Colonic mucosa (tissue), 4 donors: ENCODE results near the gene VPS37C. TPM values are rescaled to one million over a fixed set of nuclear protein-coding genes. Genes with fewer than 3 reads are reported as not detected.

Experiments used
- DNase-seq: peaks from one replicate; pipeline ENCODE4 v3.0.0-alpha.2; 2020
- H3K27ac ChIP-seq: fragments of 200-600 bp; one replicate; pipeline ENCODE4 v1.8.0; 2021
- H3K27me3 ChIP-seq: fragments of 200-600 bp; one replicate; pipeline ENCODE4 v1.8.0; 2021
- H3K36me3 ChIP-seq: fragments of 200-600 bp; one replicate; pipeline ENCODE4 v1.8.0; 2021
- H3K4me1 ChIP-seq: fragments of 200-600 bp; one replicate; pipeline ENCODE4 v1.8.0; 2021; ENCODE audit warnings: mild to moderate bottlenecking
- H3K4me3 ChIP-seq: fragments of 200-600 bp; one replicate; pipeline ENCODE4 v1.8.0; 2021
- H3K9ac ChIP-seq, 2 donors: one replicate each; pipeline ENCODE4 v1.7.0; 2013; ENCODE audit warnings: control low read depth in 2 of 2, low read depth in 2 of 2, low read length in 2 of 2
- H3K9me3 ChIP-seq: fragments of 200-600 bp; one replicate; pipeline ENCODE4 v1.8.0; 2021
- CTCF ChIP-seq: fragments of 200-600 bp; IDR thresholded peaks from one replicate; pipeline ENCODE4 v1.8.0; 2022; ENCODE audit warnings: antibody characterized with exemption, mild to moderate bottlenecking
- intact Hi-C: fragments of 100-400 bp; cut with DNase I; formaldehyde crosslinking; loops from one replicate; pipeline ENCODE4 v1.14.1; 2022
- total RNA-seq, 2 donors: library from RNA; stranded (reverse); fragmentation: NEBNext Ultra II Directional in 1 of 2; extraction: Animal tissue kit (Norgen Biotek cat#: 25700) in 1 of 2; gene quantifications; one replicate each; pipeline ENCODE4 v1.2.1, GENCODE V29; 2021
- donor health status: healthy.
- donor health status: DM: no; HTN: no; CAD: no.
- donor health status: DM: no; HTN: no; CAD: no.

VPS37C gene
- total RNA-seq, 2 donors from 2014 or later: 26.8 to 35.4 TPM

- no peak for TF ChIP-seq CTCF
- no peak for DNase-seq
- Histone ChIP-seq H3K9me3 (no peaks in the 10 kb centered on the region), H3K9ac (no peak overlapping the region), H3K36me3 (no peaks in the 10 kb centered on the region), H3K27ac (no peak overlapping the region), H3K4me1 (no peaks in the 10 kb centered on the region), H3K27me3 (no peaks in the 10 kb centered on the region), H3K4me3 (no peak overlapping the region)
- intact Hi-C loops: no loop called here
These were observed 48.7 kb downstream of the VPS37C start for GRCh38 chr11:61112575-61112974.

- TF ChIP-seq CTCF: no peak
- DNase-seq: no peak
- Histone ChIP-seq H3K4me3 (no peak overlapping the region), H3K9me3 (no peaks in the 10 kb centered on the region), H3K27me3 (no peaks in the 10 kb centered on the region), H3K36me3 (no peaks in the 10 kb centered on the region), H3K4me1 (no peaks in the 10 kb centered on the region), H3K27ac (no peak overlapping the region), H3K9ac (no peak overlapping the region)
- intact Hi-C loops: no loop called here
These were observed 49.3 kb downstream of the VPS37C start for GRCh38 chr11:61111786-61112517.

GRCh38 chr11:61111050-61111435 lies 50.2 kb downstream of the VPS37C start:
- Histone ChIP-seq H3K9ac (no peak overlapping the region), H3K4me1 (no peaks in the 10 kb centered on the region), H3K4me3 (no peak overlapping the region), H3K36me3 (no peaks in the 10 kb centered on the region), H3K27ac (no peak overlapping the region), H3K9me3 (no peaks in the 10 kb centered on the region), H3K27me3 (no peaks in the 10 kb centered on the region)
- no peak for DNase-seq
- intact Hi-C loops: no loop called here
- no peak for TF ChIP-seq CTCF

- Histone ChIP-seq H3K36me3 (no peaks in the 10 kb centered on the region), H3K9ac (no peak overlapping the region), H3K4me1 (no peaks in the 10 kb centered on the region), H3K27ac (no peak overlapping the region), H3K4me3 (no peak overlapping the region), H3K27me3 (no peaks in the 10 kb centered on the region), H3K9me3 (no peaks in the 10 kb centered on the region)
- intact Hi-C loops: no loop called here
- no peak for TF ChIP-seq CTCF
- no peak for DNase-seq
These were observed 50.8 kb downstream of the VPS37C start for GRCh38 chr11:61110255-61111049.

- H3K9ac ChIP-seq: no peak overlapping the region
- no peak for DNase-seq
These were observed 51.6 kb downstream of the VPS37C start for GRCh38 chr11:61109671-61110070.

More at GRCh38 chr11:61109671-61110070, 51.6 kb downstream of the VPS37C start:
- Histone ChIP-seq H3K4me1 (no peaks in the 10 kb centered on the region), H3K36me3 (no peaks in the 10 kb centered on the region), H3K4me3 (no peak overlapping the region), H3K27ac (no peak overlapping the region), H3K9me3 (no peaks in the 10 kb centered on the region), H3K27me3 (no peaks in the 10 kb centered on the region)
- TF ChIP-seq CTCF: no peak
- intact Hi-C loops: no loop called here
